Measurements from ENCODE around the gene NELFA. TPM values are rescaled to one million over a fixed set of nuclear protein-coding genes. Genes with fewer than 3 reads are reported as not detected.

NELFA gene
- total RNA-seq (10 to 100 TPM; 10.1 to 11.8 TPM), polyA plus RNA-seq (1 to 10 TPM; 7.1 to 8.5 TPM)

DNA sequence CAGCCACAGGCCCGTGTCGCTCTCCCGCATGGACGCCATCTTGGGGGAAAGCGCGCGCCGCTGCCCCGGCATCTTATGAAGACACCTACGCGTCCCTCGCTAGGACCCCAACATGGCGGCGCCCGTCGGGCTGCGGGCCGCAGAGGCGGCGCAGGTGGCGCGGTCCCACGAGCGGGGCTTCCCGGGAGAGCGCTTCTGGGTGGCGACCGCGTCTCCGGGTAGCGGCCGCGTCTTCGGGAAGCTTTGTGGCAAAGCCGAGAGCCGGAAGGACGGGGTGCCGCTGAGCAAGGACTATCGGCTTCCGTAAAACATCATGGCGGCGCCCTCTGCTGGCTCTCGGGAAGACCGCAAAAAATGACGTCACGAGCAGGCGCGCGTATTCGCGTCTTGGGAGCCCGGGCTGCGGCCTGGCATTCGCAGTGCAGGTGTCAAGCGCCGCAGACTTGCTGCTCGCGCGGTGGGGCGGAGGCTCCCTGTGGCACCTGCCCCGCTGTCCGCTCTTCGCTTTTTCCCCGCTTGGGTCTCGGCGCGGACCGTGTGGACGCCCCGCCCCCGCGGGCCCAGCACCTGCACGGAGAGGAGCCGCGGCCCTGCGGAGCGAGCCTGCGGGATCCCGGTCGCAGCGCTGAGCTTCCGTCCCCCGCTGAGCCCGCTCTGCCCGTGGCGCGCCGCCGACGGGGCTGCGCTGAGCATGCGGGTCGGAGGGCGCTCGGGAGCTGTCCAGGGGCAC is at the start of gene NELFA:
NELFA (minus strand) TSS at position 54 of the 730 bp plus-strand sequence; CDS start at position 39, 15 bp downstream.
- Histone ChIP-seq H3K36me3 (ENCODE audit: control insufficient read depth in 4 of 4, insufficient read depth in 3 of 4, low read depth in 1 of 4, low read length in 3 of 4) (peaks cover 0 to 3% (median 0%) of the 10 kb centered on the region in 4 donors), H3K4me1 (ENCODE audit: control insufficient read depth in 4 of 4, insufficient read depth in 4 of 4, low read length in 3 of 4) (peaks cover 0 to 19% (median 9%) of the 10 kb centered on the region in 4 donors), H3K4me3 (ENCODE audit: low read depth in 1 of 3, low read length in 3 of 3) (peak within 1 kb of the TSS; percentile 75 to 99 (median 97)), H3K9ac (ENCODE audit: low read depth in 1 of 2, low read length in 2 of 2) (peak within 1 kb of the TSS; percentile 69 to 97), H3K27ac (ENCODE audit: low read depth in 1 of 2, low read length in 2 of 2) (peak within 1 kb of the TSS; percentile 99 to 100), H3K9me3 (ENCODE audit: control insufficient read depth in 4 of 4, low read length in 3 of 4) (no peaks in the 10 kb centered on the region), H3K27me3 (ENCODE audit: control insufficient read depth in 4 of 4, insufficient read depth in 4 of 4, low read length in 3 of 4) (no peaks in the 10 kb centered on the region)
- peak in 1 of 2 donors; percentile 15 for TF ChIP-seq RAD21 (IDR thresholded peaks at IDR 0.05)
- TF ChIP-seq HNF4A (conservative IDR thresholded peaks at IDR 0.05): no peak
- TF ChIP-seq, protein P1, sequence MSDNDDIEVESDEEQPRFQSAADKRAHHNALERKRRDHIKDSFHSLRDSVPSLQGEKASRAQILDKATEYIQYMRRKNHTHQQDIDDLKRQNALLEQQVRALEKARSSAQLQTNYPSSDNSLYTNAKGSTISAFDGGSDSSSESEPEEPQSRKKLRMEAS (IDR thresholded peaks at IDR 0.05): no peak
- peak; percentile 38 for TF ChIP-seq TAF1 (conservative IDR thresholded peaks at IDR 0.05)
- TF ChIP-seq, protein P2, sequence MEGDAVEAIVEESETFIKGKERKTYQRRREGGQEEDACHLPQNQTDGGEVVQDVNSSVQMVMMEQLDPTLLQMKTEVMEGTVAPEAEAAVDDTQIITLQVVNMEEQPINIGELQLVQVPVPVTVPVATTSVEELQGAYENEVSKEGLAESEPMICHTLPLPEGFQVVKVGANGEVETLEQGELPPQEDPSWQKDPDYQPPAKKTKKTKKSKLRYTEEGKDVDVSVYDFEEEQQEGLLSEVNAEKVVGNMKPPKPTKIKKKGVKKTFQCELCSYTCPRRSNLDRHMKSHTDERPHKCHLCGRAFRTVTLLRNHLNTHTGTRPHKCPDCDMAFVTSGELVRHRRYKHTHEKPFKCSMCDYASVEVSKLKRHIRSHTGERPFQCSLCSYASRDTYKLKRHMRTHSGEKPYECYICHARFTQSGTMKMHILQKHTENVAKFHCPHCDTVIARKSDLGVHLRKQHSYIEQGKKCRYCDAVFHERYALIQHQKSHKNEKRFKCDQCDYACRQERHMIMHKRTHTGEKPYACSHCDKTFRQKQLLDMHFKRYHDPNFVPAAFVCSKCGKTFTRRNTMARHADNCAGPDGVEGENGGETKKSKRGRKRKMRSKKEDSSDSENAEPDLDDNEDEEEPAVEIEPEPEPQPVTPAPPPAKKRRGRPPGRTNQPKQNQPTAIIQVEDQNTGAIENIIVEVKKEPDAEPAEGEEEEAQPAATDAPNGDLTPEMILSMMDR (IDR thresholded peaks at IDR 0.05; ENCODE audit: low read depth, low read length, missing input control): peak; percentile 51
- TF ChIP-seq, protein P3, sequence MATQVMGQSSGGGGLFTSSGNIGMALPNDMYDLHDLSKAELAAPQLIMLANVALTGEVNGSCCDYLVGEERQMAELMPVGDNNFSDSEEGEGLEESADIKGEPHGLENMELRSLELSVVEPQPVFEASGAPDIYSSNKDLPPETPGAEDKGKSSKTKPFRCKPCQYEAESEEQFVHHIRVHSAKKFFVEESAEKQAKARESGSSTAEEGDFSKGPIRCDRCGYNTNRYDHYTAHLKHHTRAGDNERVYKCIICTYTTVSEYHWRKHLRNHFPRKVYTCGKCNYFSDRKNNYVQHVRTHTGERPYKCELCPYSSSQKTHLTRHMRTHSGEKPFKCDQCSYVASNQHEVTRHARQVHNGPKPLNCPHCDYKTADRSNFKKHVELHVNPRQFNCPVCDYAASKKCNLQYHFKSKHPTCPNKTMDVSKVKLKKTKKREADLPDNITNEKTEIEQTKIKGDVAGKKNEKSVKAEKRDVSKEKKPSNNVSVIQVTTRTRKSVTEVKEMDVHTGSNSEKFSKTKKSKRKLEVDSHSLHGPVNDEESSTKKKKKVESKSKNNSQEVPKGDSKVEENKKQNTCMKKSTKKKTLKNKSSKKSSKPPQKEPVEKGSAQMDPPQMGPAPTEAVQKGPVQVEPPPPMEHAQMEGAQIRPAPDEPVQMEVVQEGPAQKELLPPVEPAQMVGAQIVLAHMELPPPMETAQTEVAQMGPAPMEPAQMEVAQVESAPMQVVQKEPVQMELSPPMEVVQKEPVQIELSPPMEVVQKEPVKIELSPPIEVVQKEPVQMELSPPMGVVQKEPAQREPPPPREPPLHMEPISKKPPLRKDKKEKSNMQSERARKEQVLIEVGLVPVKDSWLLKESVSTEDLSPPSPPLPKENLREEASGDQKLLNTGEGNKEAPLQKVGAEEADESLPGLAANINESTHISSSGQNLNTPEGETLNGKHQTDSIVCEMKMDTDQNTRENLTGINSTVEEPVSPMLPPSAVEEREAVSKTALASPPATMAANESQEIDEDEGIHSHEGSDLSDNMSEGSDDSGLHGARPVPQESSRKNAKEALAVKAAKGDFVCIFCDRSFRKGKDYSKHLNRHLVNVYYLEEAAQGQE (IDR thresholded peaks at IDR 0.05): peak; percentile 70
- TF ChIP-seq ATF3 (IDR thresholded peaks at IDR 0.05): no peak
- peak in 1 of 2 donors; percentile 10 for TF ChIP-seq GABPA (IDR thresholded peaks at IDR 0.05 in 1 of 2, conservative IDR thresholded peaks at IDR 0.05 in 1 of 2)
- TF ChIP-seq YY1 (IDR thresholded peaks at IDR 0.05): peak; percentile 99
- peak in 1 of 2 donors; percentile 40 for TF ChIP-seq JUND (IDR thresholded peaks at IDR 0.05)
- TF ChIP-seq FOXA1 (IDR thresholded peaks at IDR 0.05): no peak
- TF ChIP-seq FOXA2 (IDR thresholded peaks at IDR 0.05): no peak
- DNase-seq (ENCODE audit: low spot score): peak; percentile 95
- WGBS: under 1% methylated on average over 95 of the region's 95 CpGs

DNA sequence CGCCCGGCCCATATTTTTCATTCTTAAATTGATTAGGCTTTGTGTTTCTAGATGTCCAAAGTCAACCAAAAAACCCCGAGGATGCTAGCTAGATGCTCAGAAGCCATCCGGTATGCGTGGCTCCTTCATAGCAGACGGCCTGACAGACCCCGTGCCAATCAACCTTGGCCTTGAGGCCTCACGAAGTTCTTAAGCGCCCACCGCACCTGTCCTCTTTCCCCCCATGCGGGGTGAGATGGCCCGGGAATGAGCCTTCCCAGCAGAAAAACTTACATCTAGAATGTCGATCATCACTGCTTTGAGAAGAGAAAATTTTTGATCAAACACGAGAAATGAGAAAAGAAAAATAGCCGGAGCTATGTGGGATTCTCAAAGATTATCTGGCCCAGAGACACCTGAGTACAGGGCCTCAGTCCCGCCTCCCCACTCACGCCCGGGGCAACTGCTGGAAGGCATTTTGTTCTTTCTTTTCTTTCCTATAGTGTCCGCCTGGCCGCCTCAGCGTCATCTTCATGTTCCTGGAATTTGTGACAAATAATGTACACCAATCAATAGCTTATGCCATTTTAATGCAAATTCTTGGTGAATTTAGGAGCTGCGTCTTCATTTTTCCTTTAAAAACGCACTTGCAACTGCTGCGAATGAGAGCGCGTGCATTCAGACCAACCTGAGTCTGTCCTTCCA is 48.8 kb upstream of the NELFA start:
- peaks cover 0 to 14% (median 4%) of the 10 kb centered on the region in 4 donors for H3K27me3 ChIP-seq (ENCODE audit: control insufficient read depth in 4 of 4, insufficient read depth in 4 of 4, low read length in 3 of 4)
- DNase-seq (ENCODE audit: low spot score): no peak
- peaks cover 0 to 16% (median 7%) of the 10 kb centered on the region in 4 donors for H3K4me1 ChIP-seq (ENCODE audit: control insufficient read depth in 4 of 4, insufficient read depth in 4 of 4, low read length in 3 of 4)
- no peaks in the 10 kb centered on the region for H3K36me3 ChIP-seq (ENCODE audit: control insufficient read depth in 4 of 4, insufficient read depth in 3 of 4, low read depth in 1 of 4, low read length in 3 of 4)
- H3K9ac ChIP-seq (ENCODE audit: low read depth in 1 of 2, low read length in 2 of 2): no peak overlapping the region
- no peaks in the 10 kb centered on the region for H3K9me3 ChIP-seq (ENCODE audit: control insufficient read depth in 4 of 4, low read length in 3 of 4)
- H3K4me3 ChIP-seq (ENCODE audit: low read depth in 1 of 3, low read length in 3 of 3): no peak overlapping the region
- H3K27ac ChIP-seq (ENCODE audit: low read depth in 1 of 2, low read length in 2 of 2): no peak overlapping the region
- 75% methylated on average over 26 of the region's 26 CpGs for WGBS
- TF ChIP-seq FOXA2 (IDR thresholded peaks at IDR 0.05) (no peak), TAF1 (conservative IDR thresholded peaks at IDR 0.05) (no peak)
- TF ChIP-seq, protein P1 (IDR thresholded peaks at IDR 0.05): no peak
